HepG2 (cell line): ENCODE measurements around the gene DENND11. TPM values are rescaled to one million over a fixed set of nuclear protein-coding genes. Genes with fewer than 3 reads are reported as not detected.

ENCODE experiments used
- HOXA3 ChIP-seq: sonication (generic); formaldehyde crosslinking; IDR thresholded peaks from 2 replicates; pipeline ENCODE4 v1.5.0; 2020; ENCODE audit warnings: missing genetic modification reagents
- MATR3 ChIP-seq: sonication (generic); formaldehyde crosslinking; IDR thresholded peaks from 2 replicates; pipeline ENCODE4 v1.4.0; 2020; ENCODE audit warnings: missing genetic modification reagents
- MED1 ChIP-seq: sonication (generic); formaldehyde crosslinking; IDR thresholded peaks from 2 replicates; pipeline ENCODE4 v1.4.0; 2020; ENCODE audit warnings: missing genetic modification reagents
- NFIC ChIP-seq: IDR thresholded peaks from 2 replicates; pipeline ENCODE4 v1.6.1; 2012; ENCODE audit warnings: mild to moderate bottlenecking, low read length, inconsistent platforms
- POLR2A ChIP-seq, 2 experiments: IDR thresholded peaks; 2 replicates each; pipeline ENCODE4 v1.6.1; 2011; ENCODE audit warnings: low read depth in 2 of 2, low read length in 2 of 2, mild to moderate bottlenecking in 1 of 2, moderate library complexity in 1 of 2; ENCODE audit not compliant: insufficient read depth in 1 of 2
- ZEB1 ChIP-seq: IDR thresholded peaks from 2 replicates; pipeline ENCODE4 v1.6.1; 2012; ENCODE audit warnings: mild to moderate bottlenecking, low read depth, inconsistent platforms; ENCODE audit not compliant: insufficient replicate concordance
- ZFY ChIP-seq: sonication (generic); formaldehyde crosslinking; IDR thresholded peaks from 2 replicates; pipeline ENCODE4 v1.4.0; 2020; ENCODE audit warnings: missing genetic modification reagents
- ZNF124 ChIP-seq: sonication (generic); formaldehyde crosslinking; IDR thresholded peaks from 2 replicates; pipeline ENCODE4 v1.4.0; 2020; ENCODE audit warnings: missing genetic modification reagents
- ZNF253 ChIP-seq: sonication (generic); formaldehyde crosslinking; IDR thresholded peaks from 2 replicates; pipeline ENCODE4 v1.8.0; 2022; ENCODE audit warnings: mild to moderate bottlenecking, missing genetic modification reagents, borderline replicate concordance
- ZNF768 ChIP-seq: sonication (generic); formaldehyde crosslinking; IDR thresholded peaks from 2 replicates; pipeline ENCODE4 v1.4.0; 2020; ENCODE audit warnings: missing genetic modification reagents
- polyA plus RNA-seq, 8 experiments: library from polyadenylated mRNA; depleted of rRNA in 3 of 8; stranded (reverse) in 7 of 8; unstranded in 1 of 8; fragments of >200 nt; fragmentation: Illumina TruSeq in 4 of 8; extraction: Trizol in 4 of 8; gene quantifications; 2 replicates each; pipeline versions ENCODE4 v1.2.1 to v1.2.3, GENCODE V29; 2011 to 2016; ENCODE audit warnings: low read depth in 4 of 8, missing spikeins in 1 of 8, mixed read lengths in 1 of 8; ENCODE audit not compliant: insufficient read depth in 1 of 8
- total RNA-seq, 5 experiments: library from RNA; depleted of rRNA; stranded (reverse); fragments of >200 nt; fragmentation: Illumina TruSeq; extraction: Trizol; gene quantifications; 2 replicates each; pipeline ENCODE4 v1.2.3, GENCODE V29; 2016; ENCODE audit warnings: low read depth in 1 of 5
- TF ChIP-seq, protein P1 (sequence below): sonication (generic); formaldehyde crosslinking; IDR thresholded peaks from 2 replicates; pipeline ENCODE4 v1.9.0; 2021; ENCODE audit warnings: mild to moderate bottlenecking, missing genetic modification reagents
- TF ChIP-seq, protein P2 (sequence below): sonication (generic); formaldehyde crosslinking; IDR thresholded peaks from 2 replicates; pipeline ENCODE4 v1.4.0; 2020; ENCODE audit warnings: mild to moderate bottlenecking, missing genetic modification reagents
- TF ChIP-seq, protein P3 (sequence below): sonication (generic); formaldehyde crosslinking; IDR thresholded peaks from 2 replicates; pipeline ENCODE4 v1.5.1; 2020; ENCODE audit warnings: mild to moderate bottlenecking, missing genetic modification reagents

DENND11 gene
- total and polyA plus RNA-seq, 2 of the 13 experiments (the other 11 are each of a cell fraction or from before 2014, with no cell fraction given) = 7.1 to 10.5 TPM

DNA sequence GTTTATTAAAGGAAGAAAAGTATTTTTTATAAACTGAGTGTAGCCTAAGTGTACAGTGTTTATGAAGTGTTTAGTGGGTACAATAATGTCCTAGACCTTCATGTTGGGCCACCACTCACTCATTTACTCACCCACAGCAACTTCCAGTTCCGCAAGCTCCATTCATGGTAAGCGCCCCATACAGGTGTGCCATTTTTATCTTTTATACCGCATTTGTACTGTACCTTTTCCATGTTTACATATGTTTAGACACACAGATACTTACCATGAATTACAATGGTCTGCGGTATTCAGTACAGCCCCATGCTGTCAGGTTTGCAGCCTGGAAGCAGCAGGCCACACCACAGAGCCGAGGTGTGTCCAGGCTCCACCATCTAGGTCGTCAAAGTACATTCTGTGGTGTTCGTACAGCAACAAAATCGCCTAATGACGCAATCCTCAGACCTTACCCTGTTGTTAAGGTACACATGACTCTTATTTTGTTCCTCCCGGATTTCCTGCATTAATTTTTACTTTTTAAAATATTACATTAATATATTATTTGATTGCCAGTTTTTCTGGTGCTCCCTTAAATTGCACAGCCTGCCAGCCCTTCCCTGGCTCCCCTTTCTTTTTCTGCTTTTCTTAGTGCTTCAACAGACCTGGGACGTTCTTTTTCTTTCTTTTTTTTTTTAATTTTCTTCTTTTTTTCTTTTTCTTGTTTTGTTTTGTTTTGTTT, 35.3 kb upstream of the DENND11 start (continued):
- TF ChIP-seq, protein P1, sequence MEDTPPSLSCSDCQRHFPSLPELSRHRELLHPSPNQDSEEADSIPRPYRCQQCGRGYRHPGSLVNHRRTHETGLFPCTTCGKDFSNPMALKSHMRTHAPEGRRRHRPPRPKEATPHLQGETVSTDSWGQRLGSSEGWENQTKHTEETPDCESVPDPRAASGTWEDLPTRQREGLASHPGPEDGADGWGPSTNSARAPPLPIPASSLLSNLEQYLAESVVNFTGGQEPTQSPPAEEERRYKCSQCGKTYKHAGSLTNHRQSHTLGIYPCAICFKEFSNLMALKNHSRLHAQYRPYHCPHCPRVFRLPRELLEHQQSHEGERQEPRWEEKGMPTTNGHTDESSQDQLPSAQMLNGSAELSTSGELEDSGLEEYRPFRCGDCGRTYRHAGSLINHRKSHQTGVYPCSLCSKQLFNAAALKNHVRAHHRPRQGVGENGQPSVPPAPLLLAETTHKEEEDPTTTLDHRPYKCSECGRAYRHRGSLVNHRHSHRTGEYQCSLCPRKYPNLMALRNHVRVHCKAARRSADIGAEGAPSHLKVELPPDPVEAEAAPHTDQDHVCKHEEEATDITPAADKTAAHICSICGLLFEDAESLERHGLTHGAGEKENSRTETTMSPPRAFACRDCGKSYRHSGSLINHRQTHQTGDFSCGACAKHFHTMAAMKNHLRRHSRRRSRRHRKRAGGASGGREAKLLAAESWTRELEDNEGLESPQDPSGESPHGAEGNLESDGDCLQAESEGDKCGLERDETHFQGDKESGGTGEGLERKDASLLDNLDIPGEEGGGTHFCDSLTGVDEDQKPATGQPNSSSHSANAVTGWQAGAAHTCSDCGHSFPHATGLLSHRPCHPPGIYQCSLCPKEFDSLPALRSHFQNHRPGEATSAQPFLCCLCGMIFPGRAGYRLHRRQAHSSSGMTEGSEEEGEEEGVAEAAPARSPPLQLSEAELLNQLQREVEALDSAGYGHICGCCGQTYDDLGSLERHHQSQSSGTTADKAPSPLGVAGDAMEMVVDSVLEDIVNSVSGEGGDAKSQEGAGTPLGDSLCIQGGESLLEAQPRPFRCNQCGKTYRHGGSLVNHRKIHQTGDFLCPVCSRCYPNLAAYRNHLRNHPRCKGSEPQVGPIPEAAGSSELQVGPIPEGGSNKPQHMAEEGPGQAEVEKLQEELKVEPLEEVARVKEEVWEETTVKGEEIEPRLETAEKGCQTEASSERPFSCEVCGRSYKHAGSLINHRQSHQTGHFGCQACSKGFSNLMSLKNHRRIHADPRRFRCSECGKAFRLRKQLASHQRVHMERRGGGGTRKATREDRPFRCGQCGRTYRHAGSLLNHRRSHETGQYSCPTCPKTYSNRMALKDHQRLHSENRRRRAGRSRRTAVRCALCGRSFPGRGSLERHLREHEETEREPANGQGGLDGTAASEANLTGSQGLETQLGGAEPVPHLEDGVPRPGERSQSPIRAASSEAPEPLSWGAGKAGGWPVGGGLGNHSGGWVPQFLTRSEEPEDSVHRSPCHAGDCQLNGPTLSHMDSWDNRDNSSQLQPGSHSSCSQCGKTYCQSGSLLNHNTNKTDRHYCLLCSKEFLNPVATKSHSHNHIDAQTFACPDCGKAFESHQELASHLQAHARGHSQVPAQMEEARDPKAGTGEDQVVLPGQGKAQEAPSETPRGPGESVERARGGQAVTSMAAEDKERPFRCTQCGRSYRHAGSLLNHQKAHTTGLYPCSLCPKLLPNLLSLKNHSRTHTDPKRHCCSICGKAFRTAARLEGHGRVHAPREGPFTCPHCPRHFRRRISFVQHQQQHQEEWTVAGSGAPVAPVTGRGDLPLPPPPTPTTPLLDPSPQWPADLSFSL (CRISPR knock-in tag) = no peak
- TF ChIP-seq ZEB1 = no peak
- peak; percentile 24; the same call in 1 of the 2 replicates for TF ChIP-seq ZFY (CRISPR knock-in tag)
- TF ChIP-seq POLR2A (IDR thresholded peaks at IDR 0.05; ENCODE audit: insufficient read depth in 1 of 2, low read depth in 2 of 2, low read length in 2 of 2) = 0 out of 4 replicates have a peak, but pooled peaks of 1 of the 2 experiments have one; percentile 22
- no peak for TF ChIP-seq ZNF253 (CRISPR knock-in tag)
- TF ChIP-seq, protein P2, sequence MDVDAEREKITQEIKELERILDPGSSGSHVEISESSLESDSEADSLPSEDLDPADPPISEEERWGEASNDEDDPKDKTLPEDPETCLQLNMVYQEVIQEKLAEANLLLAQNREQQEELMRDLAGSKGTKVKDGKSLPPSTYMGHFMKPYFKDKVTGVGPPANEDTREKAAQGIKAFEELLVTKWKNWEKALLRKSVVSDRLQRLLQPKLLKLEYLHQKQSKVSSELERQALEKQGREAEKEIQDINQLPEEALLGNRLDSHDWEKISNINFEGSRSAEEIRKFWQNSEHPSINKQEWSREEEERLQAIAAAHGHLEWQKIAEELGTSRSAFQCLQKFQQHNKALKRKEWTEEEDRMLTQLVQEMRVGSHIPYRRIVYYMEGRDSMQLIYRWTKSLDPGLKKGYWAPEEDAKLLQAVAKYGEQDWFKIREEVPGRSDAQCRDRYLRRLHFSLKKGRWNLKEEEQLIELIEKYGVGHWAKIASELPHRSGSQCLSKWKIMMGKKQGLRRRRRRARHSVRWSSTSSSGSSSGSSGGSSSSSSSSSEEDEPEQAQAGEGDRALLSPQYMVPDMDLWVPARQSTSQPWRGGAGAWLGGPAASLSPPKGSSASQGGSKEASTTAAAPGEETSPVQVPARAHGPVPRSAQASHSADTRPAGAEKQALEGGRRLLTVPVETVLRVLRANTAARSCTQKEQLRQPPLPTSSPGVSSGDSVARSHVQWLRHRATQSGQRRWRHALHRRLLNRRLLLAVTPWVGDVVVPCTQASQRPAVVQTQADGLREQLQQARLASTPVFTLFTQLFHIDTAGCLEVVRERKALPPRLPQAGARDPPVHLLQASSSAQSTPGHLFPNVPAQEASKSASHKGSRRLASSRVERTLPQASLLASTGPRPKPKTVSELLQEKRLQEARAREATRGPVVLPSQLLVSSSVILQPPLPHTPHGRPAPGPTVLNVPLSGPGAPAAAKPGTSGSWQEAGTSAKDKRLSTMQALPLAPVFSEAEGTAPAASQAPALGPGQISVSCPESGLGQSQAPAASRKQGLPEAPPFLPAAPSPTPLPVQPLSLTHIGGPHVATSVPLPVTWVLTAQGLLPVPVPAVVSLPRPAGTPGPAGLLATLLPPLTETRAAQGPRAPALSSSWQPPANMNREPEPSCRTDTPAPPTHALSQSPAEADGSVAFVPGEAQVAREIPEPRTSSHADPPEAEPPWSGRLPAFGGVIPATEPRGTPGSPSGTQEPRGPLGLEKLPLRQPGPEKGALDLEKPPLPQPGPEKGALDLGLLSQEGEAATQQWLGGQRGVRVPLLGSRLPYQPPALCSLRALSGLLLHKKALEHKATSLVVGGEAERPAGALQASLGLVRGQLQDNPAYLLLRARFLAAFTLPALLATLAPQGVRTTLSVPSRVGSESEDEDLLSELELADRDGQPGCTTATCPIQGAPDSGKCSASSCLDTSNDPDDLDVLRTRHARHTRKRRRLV (CRISPR knock-in tag) = no peak
- no peak for TF ChIP-seq ZNF124 (CRISPR knock-in tag)
- no peak for TF ChIP-seq NFIC
- no peak for TF ChIP-seq MATR3 (CRISPR knock-in tag)
- no peak for TF ChIP-seq ZNF768 (CRISPR knock-in tag)
- TF ChIP-seq, protein P3, sequence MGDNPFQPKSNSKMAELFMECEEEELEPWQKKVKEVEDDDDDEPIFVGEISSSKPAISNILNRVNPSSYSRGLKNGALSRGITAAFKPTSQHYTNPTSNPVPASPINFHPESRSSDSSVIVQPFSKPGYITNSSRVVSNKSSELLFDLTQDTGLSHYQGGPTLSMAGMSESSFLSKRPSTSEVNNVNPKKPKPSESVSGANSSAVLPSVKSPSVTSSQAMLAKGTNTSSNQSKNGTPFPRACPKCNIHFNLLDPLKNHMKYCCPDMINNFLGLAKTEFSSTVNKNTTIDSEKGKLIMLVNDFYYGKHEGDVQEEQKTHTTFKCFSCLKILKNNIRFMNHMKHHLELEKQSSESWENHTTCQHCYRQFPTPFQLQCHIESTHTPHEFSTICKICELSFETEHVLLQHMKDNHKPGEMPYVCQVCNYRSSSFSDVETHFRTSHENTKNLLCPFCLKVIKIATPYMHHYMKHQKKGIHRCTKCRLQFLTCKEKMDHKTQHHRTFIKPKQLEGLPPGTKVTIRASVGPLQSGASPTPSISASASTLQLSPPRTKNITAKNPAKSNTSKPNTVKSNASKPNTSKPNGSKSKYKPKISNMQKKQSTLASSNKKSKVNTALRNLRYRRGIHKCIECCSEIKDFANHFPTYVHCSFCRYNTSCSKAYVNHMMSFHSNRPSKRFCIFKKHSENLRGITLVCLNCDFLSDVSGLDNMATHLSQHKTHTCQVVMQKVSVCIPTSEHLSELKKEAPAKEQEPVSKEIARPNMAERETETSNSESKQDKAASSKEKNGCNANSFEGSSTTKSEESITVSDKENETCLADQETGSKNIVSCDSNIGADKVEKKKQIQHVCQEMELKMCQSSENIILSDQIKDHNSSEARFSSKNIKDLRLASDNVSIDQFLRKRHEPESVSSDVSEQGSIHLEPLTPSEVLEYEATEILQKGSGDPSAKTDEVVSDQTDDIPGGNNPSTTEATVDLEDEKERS (CRISPR knock-in tag) = no peak
- TF ChIP-seq HOXA3 (CRISPR knock-in tag) = no peak
- TF ChIP-seq MED1 = peak; percentile 10; the same call in 1 of the 2 replicates
